ENCODE results near the gene GMPPA. TPM values are rescaled to one million over a fixed set of nuclear protein-coding genes. Genes with fewer than 3 reads are reported as not detected.

GMPPA gene
- total and polyA plus RNA-seq, 9 of the 15 experiments (the other 6 are each of a cell fraction or from before 2014, with no cell fraction given): 7.0 to 101 (median 66.7) TPM

DNA sequence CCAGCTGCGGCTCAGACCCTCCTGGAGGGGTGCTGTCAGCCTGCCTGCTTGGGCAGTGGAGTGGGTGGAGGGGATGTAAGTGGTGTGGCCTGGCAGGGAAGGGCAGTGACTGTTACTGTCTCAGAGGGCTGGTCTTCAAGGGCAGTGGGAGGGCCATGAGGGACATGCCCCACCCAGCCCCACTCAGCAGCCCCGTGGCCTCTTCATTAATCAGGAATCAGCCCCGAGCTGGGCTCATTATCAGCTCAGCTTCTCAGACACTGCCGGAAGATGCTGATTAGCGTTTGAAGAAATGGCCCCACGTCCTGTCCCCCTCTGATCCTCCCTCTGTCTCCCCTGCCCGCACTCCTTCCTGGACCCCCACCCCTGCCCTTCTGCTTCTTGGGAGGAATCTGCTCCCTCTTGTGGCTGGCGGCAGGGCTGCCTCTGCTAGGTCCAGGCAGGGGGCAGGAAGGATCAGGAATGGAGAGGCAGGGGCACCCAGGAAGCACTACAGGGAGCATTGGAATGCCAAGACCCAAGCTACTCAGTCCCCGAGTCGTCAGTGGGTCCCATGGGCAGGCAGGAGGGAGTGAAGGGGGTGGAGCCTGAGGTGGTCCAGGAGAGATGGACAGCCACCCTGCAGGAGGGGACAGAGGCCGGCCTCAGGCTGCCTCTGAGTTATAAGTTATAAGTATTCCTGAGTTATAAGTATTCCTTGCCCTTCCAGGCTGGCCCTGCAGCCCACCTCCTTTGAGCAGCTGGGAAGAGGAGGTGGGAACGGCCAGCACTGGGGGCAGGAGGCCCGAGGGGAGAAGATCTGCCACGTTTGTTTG lies 22.6 kb downstream of the GMPPA start (continued):
- TF ChIP-seq ZNF695 (CRISPR knock-in tag; IDR thresholded peaks at IDR 0.05) (no peak), TCF7 (IDR thresholded peaks at IDR 0.05; ENCODE audit: borderline replicate concordance) (0 out of 2 replicates have a peak, but pooled peaks have one; percentile 25), TBL1XR1 (IDR thresholded peaks at IDR 0.05; ENCODE audit: low read length in 2 of 2) (peak in 1 of 2 experiments; percentile 73; a peak in 3 of 4 replicates), ILK (tag; IDR thresholded peaks at IDR 0.05; ENCODE audit: borderline replicate concordance, low read depth) (no peak), HDAC2 (IDR thresholded peaks at IDR 0.05) (peak; percentile 31; the same call in 1 of the 2 replicates), CXXC5 (CRISPR knock-in tag; IDR thresholded peaks at IDR 0.05) (peak; percentile 67), KLF16 (IDR thresholded peaks at IDR 0.05) (peak; percentile 72; the same call in 1 of the 2 replicates), ZNF75A (CRISPR knock-in tag; IDR thresholded peaks at IDR 0.05) (no peak), ELF1 (tag; IDR thresholded peaks at IDR 0.05) (peak; percentile 55; the same call in 1 of the 2 replicates), ZFP36 (IDR thresholded peaks at IDR 0.05; ENCODE audit: low read depth, low read length, partially characterized antibody) (peak; percentile 55), JUND (IDR thresholded peaks at IDR 0.05; ENCODE audit: borderline replicate concordance, low read depth, low read length) (peak; percentile 69), JUND (tag; IDR thresholded peaks at IDR 0.05; ENCODE audit: borderline replicate concordance, low read depth, low read length) (no peak; the same call in 2 of the 3 replicates), CBX3 (IDR thresholded peaks at IDR 0.05; ENCODE audit: borderline replicate concordance in 1 of 2, low read length in 2 of 2) (no peak), CHD1 (IDR thresholded peaks at IDR 0.05; ENCODE audit: low read length) (no peak), NCOR1 (IDR thresholded peaks at IDR 0.05) (peak; percentile 83), TAF7 (tag; IDR thresholded peaks at IDR 0.05) (no peak)
- TF ChIP-seq, protein P1, sequence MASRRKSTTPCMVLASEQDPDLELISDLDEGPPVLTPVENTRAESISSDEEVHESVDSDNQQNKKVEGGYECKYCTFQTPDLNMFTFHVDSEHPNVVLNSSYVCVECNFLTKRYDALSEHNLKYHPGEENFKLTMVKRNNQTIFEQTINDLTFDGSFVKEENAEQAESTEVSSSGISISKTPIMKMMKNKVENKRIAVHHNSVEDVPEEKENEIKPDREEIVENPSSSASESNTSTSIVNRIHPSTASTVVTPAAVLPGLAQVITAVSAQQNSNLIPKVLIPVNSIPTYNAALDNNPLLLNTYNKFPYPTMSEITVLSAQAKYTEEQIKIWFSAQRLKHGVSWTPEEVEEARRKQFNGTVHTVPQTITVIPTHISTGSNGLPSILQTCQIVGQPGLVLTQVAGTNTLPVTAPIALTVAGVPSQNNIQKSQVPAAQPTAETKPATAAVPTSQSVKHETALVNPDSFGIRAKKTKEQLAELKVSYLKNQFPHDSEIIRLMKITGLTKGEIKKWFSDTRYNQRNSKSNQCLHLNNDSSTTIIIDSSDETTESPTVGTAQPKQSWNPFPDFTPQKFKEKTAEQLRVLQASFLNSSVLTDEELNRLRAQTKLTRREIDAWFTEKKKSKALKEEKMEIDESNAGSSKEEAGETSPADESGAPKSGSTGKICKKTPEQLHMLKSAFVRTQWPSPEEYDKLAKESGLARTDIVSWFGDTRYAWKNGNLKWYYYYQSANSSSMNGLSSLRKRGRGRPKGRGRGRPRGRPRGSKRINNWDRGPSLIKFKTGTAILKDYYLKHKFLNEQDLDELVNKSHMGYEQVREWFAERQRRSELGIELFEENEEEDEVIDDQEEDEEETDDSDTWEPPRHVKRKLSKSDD (conservative IDR thresholded peaks at IDR 0.05; ENCODE audit: low read length): no peak
- TF ChIP-seq, protein P2, sequence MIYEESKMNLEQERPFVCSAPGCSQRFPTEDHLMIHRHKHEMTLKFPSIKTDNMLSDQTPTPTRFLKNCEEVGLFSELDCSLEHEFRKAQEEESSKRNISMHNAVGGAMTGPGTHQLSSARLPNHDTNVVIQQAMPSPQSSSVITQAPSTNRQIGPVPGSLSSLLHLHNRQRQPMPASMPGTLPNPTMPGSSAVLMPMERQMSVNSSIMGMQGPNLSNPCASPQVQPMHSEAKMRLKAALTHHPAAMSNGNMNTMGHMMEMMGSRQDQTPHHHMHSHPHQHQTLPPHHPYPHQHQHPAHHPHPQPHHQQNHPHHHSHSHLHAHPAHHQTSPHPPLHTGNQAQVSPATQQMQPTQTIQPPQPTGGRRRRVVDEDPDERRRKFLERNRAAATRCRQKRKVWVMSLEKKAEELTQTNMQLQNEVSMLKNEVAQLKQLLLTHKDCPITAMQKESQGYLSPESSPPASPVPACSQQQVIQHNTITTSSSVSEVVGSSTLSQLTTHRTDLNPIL (CRISPR knock-in tag; IDR thresholded peaks at IDR 0.05): no peak
- TF ChIP-seq, protein P3, sequence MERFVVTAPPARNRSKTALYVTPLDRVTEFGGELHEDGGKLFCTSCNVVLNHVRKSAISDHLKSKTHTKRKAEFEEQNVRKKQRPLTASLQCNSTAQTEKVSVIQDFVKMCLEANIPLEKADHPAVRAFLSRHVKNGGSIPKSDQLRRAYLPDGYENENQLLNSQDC (CRISPR knock-in tag; IDR thresholded peaks at IDR 0.05): no peak
- TF ChIP-seq, protein P4, sequence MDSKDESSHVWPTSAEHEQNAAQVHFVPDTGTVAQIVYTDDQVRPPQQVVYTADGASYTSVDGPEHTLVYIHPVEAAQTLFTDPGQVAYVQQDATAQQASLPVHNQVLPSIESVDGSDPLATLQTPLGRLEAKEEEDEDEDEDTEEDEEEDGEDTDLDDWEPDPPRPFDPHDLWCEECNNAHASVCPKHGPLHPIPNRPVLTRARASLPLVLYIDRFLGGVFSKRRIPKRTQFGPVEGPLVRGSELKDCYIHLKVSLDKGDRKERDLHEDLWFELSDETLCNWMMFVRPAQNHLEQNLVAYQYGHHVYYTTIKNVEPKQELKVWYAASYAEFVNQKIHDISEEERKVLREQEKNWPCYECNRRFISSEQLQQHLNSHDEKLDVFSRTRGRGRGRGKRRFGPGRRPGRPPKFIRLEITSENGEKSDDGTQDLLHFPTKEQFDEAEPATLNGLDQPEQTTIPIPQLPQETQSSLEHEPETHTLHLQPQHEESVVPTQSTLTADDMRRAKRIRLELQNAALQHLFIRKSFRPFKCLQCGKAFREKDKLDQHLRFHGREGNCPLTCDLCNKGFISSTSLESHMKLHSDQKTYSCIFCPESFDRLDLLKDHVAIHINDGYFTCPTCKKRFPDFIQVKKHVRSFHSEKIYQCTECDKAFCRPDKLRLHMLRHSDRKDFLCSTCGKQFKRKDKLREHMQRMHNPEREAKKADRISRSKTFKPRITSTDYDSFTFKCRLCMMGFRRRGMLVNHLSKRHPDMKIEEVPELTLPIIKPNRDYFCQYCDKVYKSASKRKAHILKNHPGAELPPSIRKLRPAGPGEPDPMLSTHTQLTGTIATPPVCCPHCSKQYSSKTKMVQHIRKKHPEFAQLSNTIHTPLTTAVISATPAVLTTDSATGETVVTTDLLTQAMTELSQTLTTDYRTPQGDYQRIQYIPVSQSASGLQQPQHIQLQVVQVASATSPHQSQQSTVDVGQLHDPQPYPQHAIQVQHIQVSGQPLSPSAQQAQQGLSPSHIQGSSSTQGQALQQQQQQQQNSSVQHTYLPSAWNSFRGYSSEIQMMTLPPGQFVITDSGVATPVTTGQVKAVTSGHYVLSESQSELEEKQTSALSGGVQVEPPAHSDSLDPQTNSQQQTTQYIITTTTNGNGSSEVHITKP (IDR thresholded peaks at IDR 0.05; ENCODE audit: partially characterized antibody): peak; percentile 34

Data from K562 (cell line).